Activated naive CD4-positive, alpha-beta T cell treated with anti-CD3 and anti-CD28 coated beads for 36 hours (primary cell): ENCODE data around the gene KNDC1. TPM values are rescaled to one million over a fixed set of nuclear protein-coding genes. Genes with fewer than 3 reads are reported as not detected.
"Not testable (repeated sequence)": the region's sequence is repeated elsewhere in the genome, so short reads cannot be mapped to it uniquely, and the experiment has no call there.

ENCODE experiments used
- CTCF ChIA-PET: fragments of 350-600 bp; sonication (Branson Sonifier 250); formaldehyde crosslinking; loops from one replicate; lab custom pipeline; 2021; ENCODE audit warnings: antibody characterized with exemption; lab: Charles Lee
- DNase-seq: peaks from one replicate; pipeline ENCODE4 v3.0.0-alpha.2; 2020
- H3K27ac Mint-ChIP-seq: one replicate; pipeline ENCODE4 v1.8.0; 2021; ENCODE audit warnings: mild to moderate bottlenecking, mixed read lengths
- H3K27me3 Mint-ChIP-seq: one replicate; pipeline ENCODE4 v1.8.0; 2021; ENCODE audit warnings: low read depth, mixed read lengths
- H3K36me3 Mint-ChIP-seq: one replicate; pipeline ENCODE4 v1.8.0; 2021; ENCODE audit warnings: low read depth, mixed read lengths
- H3K4me1 Mint-ChIP-seq: one replicate; pipeline ENCODE4 v1.8.0; 2021; ENCODE audit warnings: low read depth, mixed read lengths
- H3K4me3 Mint-ChIP-seq: one replicate; pipeline ENCODE4 v1.8.0; 2021; ENCODE audit warnings: mild to moderate bottlenecking, moderate library complexity, mixed read lengths
- H3K9me3 Mint-ChIP-seq: one replicate; pipeline ENCODE4 v1.8.0; 2021; ENCODE audit warnings: mixed read lengths
- intact Hi-C: fragments of 100-400 bp; cut with micrococcal nuclease; formaldehyde crosslinking; loops from one replicate; pipeline ENCODE4 v1.15.1; 2023
- total RNA-seq, 2 experiments: library from RNA; stranded (reverse); gene quantifications; one replicate each; pipeline ENCODE4 v1.2.3, GENCODE V29; 2021

The KNDC1 gene
- total RNA-seq, 2 experiments from 2014 or later, result not detected

DNA sequence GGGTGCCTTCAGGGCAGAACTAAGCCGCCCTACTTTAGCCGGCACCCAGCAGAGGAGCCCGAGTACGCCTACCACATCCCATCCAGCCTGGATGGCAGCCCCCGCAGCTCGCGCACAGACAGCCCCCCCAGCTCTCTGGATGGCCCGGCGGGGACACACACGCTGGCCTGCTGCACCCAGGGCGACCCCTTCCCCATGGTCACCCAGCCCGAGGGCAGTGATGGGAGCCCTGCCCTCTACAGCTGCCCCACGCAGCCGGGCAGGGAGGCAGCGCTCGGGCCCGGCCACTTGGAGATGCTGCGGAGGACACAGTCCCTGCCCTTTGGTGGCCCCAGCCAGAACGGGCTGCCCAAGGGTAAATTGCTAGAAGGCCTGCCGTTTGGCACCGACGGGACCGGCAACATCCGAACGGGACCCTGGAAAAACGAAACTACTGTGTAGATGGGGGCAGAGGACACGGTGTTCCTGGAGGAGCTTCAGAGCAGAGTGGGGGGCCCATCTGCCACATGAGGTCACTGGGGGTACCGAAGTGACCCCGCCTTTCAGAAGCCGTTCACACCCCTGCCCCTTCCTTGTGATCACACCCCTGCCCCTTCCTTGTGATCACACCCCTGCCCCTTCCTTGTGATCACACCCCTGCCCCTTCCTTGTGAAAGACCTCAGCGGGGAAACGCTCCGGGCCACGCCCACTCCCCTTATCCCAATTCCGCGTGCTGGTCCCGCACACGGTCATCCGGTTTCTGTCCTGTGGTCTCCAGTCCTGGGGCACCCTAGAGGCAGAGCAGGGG lies 30.8 kb upstream of the KNDC1 start:
- Mint-ChIP-seq H3K9me3 (no peaks in the 10 kb centered on the region), H3K4me3 (no peak overlapping the region), H3K4me1 (peaks cover 2% of the 10 kb centered on the region), H3K27ac (no peak overlapping the region), H3K27me3 (peaks cover 13% of the 10 kb centered on the region), H3K36me3 (no peaks in the 10 kb centered on the region)
- intact Hi-C loops, result no loop called here
- CTCF ChIA-PET, result no interaction called here
- DNase-seq, result no peak

- Mint-ChIP-seq H3K4me1 (peaks cover under 1% of the 10 kb centered on the region), H3K27me3 (peaks cover 10% of the 10 kb centered on the region), H3K36me3 (no peaks in the 10 kb centered on the region), H3K27ac (no peak overlapping the region), H3K9me3 (no peaks in the 10 kb centered on the region), H3K4me3 (no peak overlapping the region)
- intact Hi-C loops, result no loop called here
- no peak for DNase-seq
- CTCF ChIA-PET, result no interaction called here
Measured at GRCh38 chr10:133129859-133130495, 30.0 kb upstream of the KNDC1 start.

DNA sequence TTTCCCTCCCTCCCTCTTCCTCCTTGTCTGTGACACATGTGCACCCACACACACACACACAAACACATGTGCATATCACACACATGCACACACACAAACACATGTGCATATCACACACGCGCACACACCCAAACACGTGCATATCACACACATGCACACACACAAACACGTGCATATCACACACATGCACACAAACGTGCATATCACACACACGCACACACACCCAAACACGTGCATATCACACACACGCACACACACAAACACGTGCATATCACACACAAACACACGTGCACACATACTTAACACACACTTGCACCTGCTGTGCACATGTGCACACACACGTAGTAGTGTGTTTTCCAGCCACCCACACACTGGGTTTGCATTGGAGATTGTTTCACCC lies 29.4 kb upstream of the KNDC1 start:
- Mint-ChIP-seq H3K36me3 (no peaks in the 10 kb centered on the region), H3K9me3 (no peaks in the 10 kb centered on the region), H3K27me3 (peaks cover 6% of the 10 kb centered on the region), H3K4me1 (no peaks in the 10 kb centered on the region), H3K4me3 (no peak overlapping the region), H3K27ac (no peak overlapping the region)
- DNase-seq, result no peak
- CTCF ChIA-PET, result no interaction called here
- intact Hi-C loops, result no loop called here

GRCh38 chr10:133131053-133131452 lies 29.0 kb upstream of the KNDC1 start:
- no peak overlapping the region for H3K4me3 Mint-ChIP-seq
- no peaks in the 10 kb centered on the region for H3K36me3 Mint-ChIP-seq
- H3K27me3 Mint-ChIP-seq, result peaks cover 2% of the 10 kb centered on the region
- intact Hi-C loops, result no loop called here
- CTCF ChIA-PET, result no interaction called here
- no peaks in the 10 kb centered on the region for H3K9me3 Mint-ChIP-seq
- H3K4me1 Mint-ChIP-seq, result no peaks in the 10 kb centered on the region
- no peak for DNase-seq
- H3K27ac Mint-ChIP-seq, result no peak overlapping the region

DNA sequence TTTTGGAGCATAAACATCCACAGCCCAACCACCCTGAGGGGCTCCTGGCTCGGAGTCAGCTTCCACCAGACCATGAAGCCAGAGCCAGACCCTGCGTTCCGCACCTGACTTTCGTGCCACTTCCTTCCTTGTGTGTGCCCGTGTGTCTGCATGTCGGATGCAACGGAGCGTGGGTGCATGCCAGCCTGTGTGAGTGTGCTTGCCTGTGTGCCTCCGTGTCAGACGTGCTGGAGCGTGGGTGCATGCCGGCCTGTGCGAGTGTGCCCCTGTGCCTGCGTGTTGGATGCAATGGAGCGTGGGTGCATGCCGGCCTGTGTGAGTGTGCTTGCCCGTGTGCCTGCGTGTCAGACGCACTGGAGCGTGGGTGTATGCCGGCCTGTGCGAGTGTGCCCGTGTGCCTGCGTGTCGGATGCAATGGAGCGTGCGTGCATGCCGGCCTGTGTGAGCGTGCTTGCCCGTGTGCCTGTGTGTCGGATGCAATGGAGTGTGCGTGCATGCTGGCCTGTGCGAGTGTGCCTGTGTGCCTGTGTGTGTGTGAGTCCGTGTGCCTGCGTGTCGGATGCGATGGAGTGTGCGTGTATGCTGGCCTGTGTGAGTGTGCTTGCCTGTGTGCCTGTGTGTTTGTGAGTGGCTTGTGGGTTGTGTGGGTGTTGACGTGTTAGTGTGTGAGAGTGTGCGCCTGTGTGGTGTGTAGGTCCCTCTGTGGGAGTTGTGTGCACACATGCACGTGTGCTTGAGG lies 28.1 kb upstream of the KNDC1 start:
- CTCF ChIA-PET, result no interaction called here
- intact Hi-C loops, result no loop called here
- H3K27ac Mint-ChIP-seq, result no peak overlapping the region
- no peaks in the 10 kb centered on the region for H3K27me3 Mint-ChIP-seq
- no peaks in the 10 kb centered on the region for H3K36me3 Mint-ChIP-seq
- no peaks in the 10 kb centered on the region for H3K4me1 Mint-ChIP-seq
- no peaks in the 10 kb centered on the region for H3K9me3 Mint-ChIP-seq
- DNase-seq, result no peak
- H3K4me3 Mint-ChIP-seq, result no peak overlapping the region

GRCh38 chr10:133132473-133133291 lies 27.3 kb upstream of the KNDC1 start:
- intact Hi-C loops, result no loop called here
- Mint-ChIP-seq H3K4me3 (no peak overlapping the region), H3K36me3 (no peaks in the 10 kb centered on the region)

DNA sequence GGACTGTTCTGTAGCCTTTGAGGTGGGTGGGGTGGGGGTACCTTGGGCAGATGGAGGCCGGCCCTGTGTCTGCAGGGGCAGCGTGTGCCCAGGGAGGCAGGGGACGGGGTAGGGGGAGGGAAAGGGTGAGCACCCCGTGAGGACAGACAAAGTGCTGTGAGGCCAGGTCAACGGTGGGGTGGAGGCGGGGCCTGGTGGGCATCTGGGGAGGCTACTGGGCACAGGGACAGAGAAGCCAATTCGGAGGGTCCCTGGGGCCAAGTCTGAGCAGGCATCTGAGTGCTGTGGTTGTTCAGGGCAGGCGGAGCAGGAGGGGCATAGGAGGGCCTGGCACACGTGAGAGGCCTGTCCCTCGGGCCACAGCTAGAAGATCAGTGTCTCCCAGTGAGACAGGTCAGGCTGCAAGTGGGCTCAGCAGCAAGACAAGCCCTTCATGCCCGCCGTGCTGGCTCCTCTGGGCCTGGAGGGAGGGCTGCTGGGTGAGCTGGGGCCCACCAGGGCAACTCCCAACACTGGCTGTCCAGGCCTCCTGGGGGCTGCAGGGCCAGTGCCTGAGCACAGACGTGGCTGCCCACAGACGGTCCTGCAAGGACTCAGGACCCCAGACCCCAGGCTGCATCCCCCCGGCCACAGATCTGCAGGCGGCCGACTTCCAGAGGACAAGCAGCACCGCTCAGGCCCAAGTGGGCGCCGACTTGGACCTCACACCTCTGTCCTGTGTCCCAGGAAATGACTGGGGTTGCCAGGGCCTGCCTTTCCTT lies 26.4 kb upstream of the KNDC1 start:
- CTCF ChIA-PET, result no interaction called here
- Mint-ChIP-seq H3K27me3 (no peaks in the 10 kb centered on the region), H3K27ac (no peak overlapping the region), H3K4me1 (no peaks in the 10 kb centered on the region), H3K9me3 (no peaks in the 10 kb centered on the region), H3K4me3 (no peak overlapping the region), H3K36me3 (no peaks in the 10 kb centered on the region)
- intact Hi-C loops, result no loop called here
- no peak for DNase-seq

More at GRCh38 chr10:133132473-133133291, 27.3 kb upstream of the KNDC1 start:
- Mint-ChIP-seq H3K9me3 (no peaks in the 10 kb centered on the region), H3K27ac (no peak overlapping the region), H3K4me1 (no peaks in the 10 kb centered on the region), H3K27me3 (no peaks in the 10 kb centered on the region)
- CTCF ChIA-PET, result no interaction called here
- no peak for DNase-seq

DNA sequence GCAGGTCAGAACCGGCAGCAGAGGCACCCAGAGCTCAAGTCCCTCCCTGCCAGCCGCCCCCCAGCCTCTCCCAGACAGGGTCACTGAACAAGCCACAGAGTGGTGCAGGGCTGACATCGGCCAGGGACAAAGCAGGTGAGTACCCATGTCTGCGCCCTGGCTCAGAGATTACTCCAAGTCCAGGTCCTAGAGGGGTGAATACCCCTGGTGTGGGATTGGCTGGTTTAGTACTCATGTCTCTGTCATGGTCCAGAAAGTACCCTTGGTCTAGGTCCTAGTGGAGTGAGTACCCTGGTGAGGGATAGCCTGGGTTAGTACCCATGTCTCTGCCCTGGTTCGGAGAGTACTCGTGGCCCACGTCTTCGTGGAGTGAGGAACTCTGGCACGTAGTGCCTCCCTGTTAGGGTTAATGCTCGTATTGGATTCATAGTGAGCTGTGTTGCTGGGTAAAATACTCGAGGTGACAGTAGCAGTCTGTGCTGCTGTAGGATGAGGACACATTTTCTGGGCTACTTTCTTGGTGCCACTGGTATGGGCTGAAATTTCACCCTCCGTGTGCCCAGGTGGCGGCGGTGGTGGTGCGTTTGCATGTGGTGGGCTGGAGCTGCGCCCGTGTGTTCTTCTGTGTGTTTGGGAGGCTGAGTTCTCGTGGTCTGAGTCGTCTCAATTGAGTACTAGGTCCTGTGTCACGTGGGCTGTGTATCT lies 25.5 kb upstream of the KNDC1 start:
- H3K4me1 Mint-ChIP-seq, result no peaks in the 10 kb centered on the region
- no peak overlapping the region for H3K4me3 Mint-ChIP-seq
- H3K36me3 Mint-ChIP-seq, result no peaks in the 10 kb centered on the region
- no peaks in the 10 kb centered on the region for H3K27me3 Mint-ChIP-seq
- CTCF ChIA-PET, result no interaction called here
- no peak for DNase-seq
- H3K9me3 Mint-ChIP-seq, result no peaks in the 10 kb centered on the region
- H3K27ac Mint-ChIP-seq, result no peak overlapping the region
- intact Hi-C loops, result no loop called here

GRCh38 chr10:133135116-133135465 lies 24.9 kb upstream of the KNDC1 start:
- H3K27ac Mint-ChIP-seq, result no peak overlapping the region
- CTCF ChIA-PET, result no interaction called here
- H3K9me3 Mint-ChIP-seq, result no peaks in the 10 kb centered on the region
- no peaks in the 10 kb centered on the region for H3K27me3 Mint-ChIP-seq
- intact Hi-C loops, result no loop called here
- no peaks in the 10 kb centered on the region for H3K36me3 Mint-ChIP-seq
- no peak overlapping the region for H3K4me3 Mint-ChIP-seq
- no peak for DNase-seq
- no peaks in the 10 kb centered on the region for H3K4me1 Mint-ChIP-seq

DNA sequence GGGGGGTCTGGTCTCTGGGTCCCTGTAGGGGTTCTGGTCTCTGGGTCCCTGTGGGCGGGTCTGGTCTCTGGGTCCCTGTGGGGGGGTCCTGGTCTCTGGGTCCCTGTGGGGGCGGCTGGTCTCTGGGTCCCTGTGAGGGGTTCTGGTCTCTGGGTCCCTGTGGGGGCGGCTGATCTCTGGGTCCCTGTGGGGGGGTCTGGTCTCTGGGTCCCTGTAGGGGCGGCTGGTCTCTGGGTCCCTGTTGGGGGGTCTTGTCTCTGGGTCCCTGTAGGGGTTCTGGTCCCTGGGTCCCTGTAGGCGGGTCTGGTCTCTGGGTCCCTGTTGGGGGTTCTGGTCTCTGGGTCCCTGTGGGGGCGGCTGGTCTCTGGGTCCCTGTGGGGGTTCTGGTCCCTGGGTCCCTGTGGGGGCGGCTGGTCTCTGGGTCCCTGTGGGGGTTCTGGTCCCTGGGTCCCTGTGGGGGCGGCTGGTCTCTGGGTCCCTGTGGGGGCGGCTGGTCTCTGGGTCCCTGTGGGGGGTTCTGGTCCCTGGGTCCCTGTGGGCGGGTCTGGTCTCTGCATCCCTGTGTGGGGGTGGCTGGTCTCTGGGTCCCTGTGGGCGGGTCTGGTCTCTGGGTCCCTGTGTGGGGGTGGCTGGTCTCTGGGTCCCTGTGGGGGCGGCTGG lies 22.4 kb upstream of the KNDC1 start:
- CTCF ChIA-PET, H3K27ac Mint-ChIP-seq, H3K27me3 Mint-ChIP-seq: not testable (repeated sequence)

DNA sequence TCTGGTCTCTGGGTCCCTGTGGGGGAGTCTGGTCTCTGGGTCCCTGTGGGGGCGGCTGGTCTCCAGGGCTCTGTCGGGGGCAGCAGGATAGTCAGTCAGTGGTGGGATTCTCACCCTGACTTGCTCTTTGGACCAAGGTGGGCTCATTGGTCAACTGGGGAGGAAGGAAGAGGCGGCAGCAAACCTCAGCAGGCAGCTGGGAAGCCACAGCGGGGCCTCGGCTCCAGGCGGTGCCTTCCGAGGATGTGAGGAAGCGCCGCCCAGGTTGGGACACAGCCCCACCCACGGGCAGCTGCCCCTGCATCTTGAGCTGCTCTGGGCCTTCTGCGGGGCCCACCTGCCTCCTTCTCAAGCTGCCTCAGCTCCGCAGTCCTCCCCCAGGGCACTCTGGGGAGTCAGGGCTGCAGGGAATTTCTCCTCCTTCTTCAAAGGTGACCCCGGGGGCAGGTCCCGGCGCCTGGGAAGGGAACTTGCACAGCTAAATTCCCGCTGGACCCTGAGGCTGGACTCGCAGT lies 20.4 kb upstream of the KNDC1 start:
- no peaks in the 10 kb centered on the region for H3K9me3 Mint-ChIP-seq
- peak; percentile 3 for DNase-seq
- CTCF ChIA-PET, result no interaction called here
- intact Hi-C loops, result loop anchor here (5.0 kb wide), 1 partner anchor 197 kb away; the partner anchor contains the start of gene CFAP46
- H3K27ac Mint-ChIP-seq, result no peak overlapping the region
- no peak overlapping the region for H3K4me3 Mint-ChIP-seq
- peaks cover under 1% of the 10 kb centered on the region for H3K27me3 Mint-ChIP-seq
- no peaks in the 10 kb centered on the region for H3K36me3 Mint-ChIP-seq
- H3K4me1 Mint-ChIP-seq, result peaks cover 3% of the 10 kb centered on the region

More for the DNA sequence above, 22.4 kb upstream of the KNDC1 start:
- H3K9me3 Mint-ChIP-seq, H3K4me1 Mint-ChIP-seq, H3K4me3 Mint-ChIP-seq, intact Hi-C loops, H3K36me3 Mint-ChIP-seq, DNase-seq: not testable (repeated sequence)
